HEK293T (cell line): ENCODE data around the gene RCOR3.

Source experiments
- BHLHE40 ChIP-seq: fragments of 450-650 bp; IDR thresholded peaks from 2 replicates; pipeline ENCODE4 v1.6.1; 2016; ENCODE audit warnings: mild to moderate bottlenecking, moderate library complexity, borderline replicate concordance
- ELF4 ChIP-seq: fragments of 450-650 bp; IDR thresholded peaks from 2 replicates; pipeline ENCODE4 v1.6.1; 2017; ENCODE audit warnings: antibody characterized with exemption
- FOXA1 ChIP-seq: fragments of 450-650 bp; IDR thresholded peaks from 2 replicates; pipeline ENCODE4 v1.6.1; 2016; ENCODE audit warnings: mild to moderate bottlenecking
- FOXK2 ChIP-seq: fragments of 450-650 bp; IDR thresholded peaks from 2 replicates; pipeline ENCODE4 v1.6.1; 2016; ENCODE audit warnings: mild to moderate bottlenecking
- FOXM1 ChIP-seq: fragments of 450-650 bp; IDR thresholded peaks from 2 replicates; pipeline ENCODE4 v1.6.1; 2017; ENCODE audit warnings: mild to moderate bottlenecking, borderline replicate concordance
- HDGF ChIP-seq: fragments of 450-650 bp; IDR thresholded peaks from 2 replicates; pipeline ENCODE4 v1.6.1; 2017; ENCODE audit warnings: antibody characterized with exemption, borderline replicate concordance
- L3MBTL2 ChIP-seq: fragments of 450-650 bp; conservative IDR thresholded peaks from 2 replicates; pipeline ENCODE4 v1.6.1; 2016; ENCODE audit warnings: mild to moderate bottlenecking
- LEF1 ChIP-seq: fragments of 450-650 bp; IDR thresholded peaks from 2 replicates; pipeline ENCODE4 v1.6.1; 2017; ENCODE audit warnings: mild to moderate bottlenecking, borderline replicate concordance
- SP1 ChIP-seq: fragments of 450-650 bp; IDR thresholded peaks from 2 replicates; pipeline ENCODE4 v1.6.1; 2017
- SUZ12 ChIP-seq: fragments of 450-650 bp; IDR thresholded peaks from 2 replicates; pipeline ENCODE4 v1.6.1; 2016; ENCODE audit warnings: mild to moderate bottlenecking
- ZNF384 ChIP-seq: fragments of 450-650 bp; IDR thresholded peaks from 2 replicates; pipeline ENCODE4 v1.6.1; 2016
- TF ChIP-seq, protein P1 (sequence below): fragments of 450-650 bp; IDR thresholded peaks from 2 replicates; pipeline ENCODE4 v1.6.1; 2016

- TF ChIP-seq ZNF384: no peak
- no peak for TF ChIP-seq L3MBTL2
- no peak for TF ChIP-seq BHLHE40
- TF ChIP-seq FOXK2: no peak
- TF ChIP-seq ELF4: no peak
- TF ChIP-seq, protein P1, sequence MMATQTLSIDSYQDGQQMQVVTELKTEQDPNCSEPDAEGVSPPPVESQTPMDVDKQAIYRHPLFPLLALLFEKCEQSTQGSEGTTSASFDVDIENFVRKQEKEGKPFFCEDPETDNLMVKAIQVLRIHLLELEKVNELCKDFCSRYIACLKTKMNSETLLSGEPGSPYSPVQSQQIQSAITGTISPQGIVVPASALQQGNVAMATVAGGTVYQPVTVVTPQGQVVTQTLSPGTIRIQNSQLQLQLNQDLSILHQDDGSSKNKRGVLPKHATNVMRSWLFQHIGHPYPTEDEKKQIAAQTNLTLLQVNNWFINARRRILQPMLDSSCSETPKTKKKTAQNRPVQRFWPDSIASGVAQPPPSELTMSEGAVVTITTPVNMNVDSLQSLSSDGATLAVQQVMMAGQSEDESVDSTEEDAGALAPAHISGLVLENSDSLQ: no peak
- TF ChIP-seq FOXA1: no peak
- no peak for TF ChIP-seq SUZ12
- TF ChIP-seq HDGF: no peak
- TF ChIP-seq FOXM1: no peak
- no peak for TF ChIP-seq SP1
- TF ChIP-seq LEF1: no peak
Observed at GRCh38 chr1:211344152-211344618, 85.0 kb downstream of the RCOR3 start.
